ENCODE measurements around the gene CREM. TPM values are rescaled to one million over a fixed set of nuclear protein-coding genes. Genes with fewer than 3 reads are reported as not detected.
A peak's percentile ranks its signal among the peaks of the same experiment; 100 is the strongest.

Gene CREM
- total and polyA plus RNA-seq, 12 donors = 37.8 to 91.7 (median 57.6) TPM

DNA sequence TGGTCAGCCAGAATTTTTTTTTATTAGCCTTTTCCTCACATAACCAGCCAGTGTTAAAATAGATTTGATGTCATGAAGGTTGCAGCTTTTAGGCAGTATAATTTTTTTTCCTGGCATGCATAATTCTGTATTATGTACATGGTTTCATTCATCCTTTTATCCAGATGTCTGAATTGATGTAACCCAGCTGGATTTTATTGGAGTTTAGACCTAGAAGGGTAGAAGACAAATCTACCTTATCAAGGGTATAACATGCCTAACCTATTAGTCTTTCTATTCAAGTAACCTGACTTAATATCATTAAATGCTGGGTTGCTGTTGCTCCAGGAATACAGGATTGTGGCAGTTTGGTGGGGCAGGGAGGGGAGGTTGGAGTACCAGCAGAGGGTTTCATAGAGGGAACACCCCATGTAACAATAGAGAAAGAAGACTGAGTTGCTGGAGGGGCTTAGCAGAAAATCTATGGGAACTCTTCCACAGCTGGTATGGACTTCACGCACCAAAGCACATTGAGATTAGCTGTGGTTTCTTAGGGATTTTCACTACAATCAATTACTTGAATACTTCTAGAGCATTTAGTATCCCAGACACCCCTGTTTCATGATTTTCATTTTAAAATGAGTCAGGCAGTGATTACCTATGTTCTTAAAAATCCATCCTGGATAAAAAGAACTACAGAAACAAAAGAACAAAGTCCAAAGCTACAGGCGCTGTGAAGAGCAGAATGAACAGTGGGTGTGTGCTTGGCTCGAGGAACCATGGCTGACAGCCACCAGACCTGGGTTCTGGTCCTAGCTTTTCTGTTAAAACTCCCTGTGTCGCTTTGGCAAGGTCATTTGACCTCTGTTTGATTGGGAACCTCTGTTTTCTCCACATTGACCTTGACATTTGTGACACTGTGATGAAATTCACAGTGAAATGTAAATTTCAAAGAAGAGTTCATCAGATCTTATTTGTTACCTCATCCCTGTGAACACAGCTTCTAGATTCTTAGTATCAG lies 93.5 kb downstream of the CREM start:
- Histone ChIP-seq H3K27ac (no peak overlapping the region), H3K9me3 (no peaks in the 10 kb centered on the region), H3K4me3 (no peak overlapping the region), H3K27me3 (no peaks in the 10 kb centered on the region), H3K36me3 (no peaks in the 10 kb centered on the region), H3K4me1 (peaks cover 3 to 33% (median 28%) of the 10 kb centered on the region in 9 donors)
- intact Hi-C loops (cut with DNase I) = loop anchor here in 7 of 10 donors (2.0 to 10.0 kb wide), 4 partner anchors 98 to 228 kb away; no protein-coding TSS in a partner anchor
- TF ChIP-seq CTCF (IDR thresholded peaks at IDR 0.05) = no peak
- no peak for ATAC-seq
- no peak for DNase-seq
- WGBS, 2 donors = 83 to 84% methylated on average over 4 of the region's 4 CpGs

DNA sequence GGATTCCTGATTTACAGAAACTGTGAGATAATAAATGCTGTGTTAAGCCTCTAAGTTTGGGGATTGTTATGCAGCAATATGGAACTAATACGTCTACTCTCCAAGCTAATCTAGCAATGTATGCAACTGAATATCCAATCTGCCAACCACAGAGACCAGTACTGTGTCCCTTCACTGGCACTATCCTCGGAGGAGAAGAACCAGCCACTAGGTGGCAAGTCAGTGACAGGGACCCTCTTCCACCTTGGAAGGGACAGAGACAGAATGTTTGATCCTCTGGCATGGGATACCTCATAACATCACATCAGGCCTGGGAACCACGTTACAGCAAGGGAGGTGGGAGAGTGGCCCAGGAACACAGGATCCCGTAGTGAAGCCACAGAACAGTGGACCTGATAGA lies 96.4 kb downstream of the CREM start:
- Histone ChIP-seq H3K36me3 (no peaks in the 10 kb centered on the region), H3K4me3 (no peak overlapping the region), H3K27me3 (no peaks in the 10 kb centered on the region), H3K9me3 (no peaks in the 10 kb centered on the region), H3K4me1 (peaks cover under 1 to 9% (median 4%) of the 10 kb centered on the region in 9 donors), H3K27ac (no peak overlapping the region)
- no peak for TF ChIP-seq CTCF (IDR thresholded peaks at IDR 0.05)
- intact Hi-C loops (cut with DNase I) = no loop called here
- DNase-seq (no peak), ATAC-seq (no peak)
- 92 to 93% methylated on average over 4 of the region's 4 CpGs for WGBS, 2 donors

DNA sequence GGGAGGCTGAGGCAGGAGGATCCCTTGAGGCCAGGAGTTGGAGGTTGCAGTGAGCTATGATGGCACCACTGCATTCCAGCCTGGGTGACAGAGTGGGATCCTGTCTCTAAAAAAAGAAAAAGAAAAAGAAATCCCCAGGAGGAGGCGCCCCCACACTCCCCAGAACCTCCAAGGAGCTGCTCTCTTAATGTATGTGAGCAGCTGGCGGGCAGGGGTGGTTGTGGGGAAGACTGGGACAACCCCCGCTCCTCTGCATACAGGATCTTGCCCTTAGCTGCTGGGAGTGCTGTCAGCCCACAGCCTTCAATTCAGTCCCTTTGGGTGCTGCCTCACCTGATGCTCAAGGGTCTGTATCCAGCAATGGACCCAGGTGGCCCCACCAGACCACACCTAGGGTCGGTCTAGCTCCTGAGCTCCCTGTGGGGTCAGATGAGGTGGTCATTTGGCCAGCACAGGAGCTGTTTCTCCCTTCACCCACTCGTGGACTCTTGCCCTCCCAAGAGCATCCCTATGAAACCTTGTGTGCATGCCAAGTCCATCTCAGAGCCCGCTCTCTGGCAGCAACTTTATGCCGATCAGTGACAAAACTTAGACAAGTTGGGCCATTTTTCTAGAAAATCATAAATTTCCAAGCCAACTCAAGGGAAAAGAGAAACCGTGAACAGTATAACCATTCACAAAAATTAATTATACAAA lies 97.5 kb downstream of the CREM start:
- no peak for TF ChIP-seq CTCF (IDR thresholded peaks at IDR 0.05)
- Histone ChIP-seq H3K4me1 (no peaks in the 10 kb centered on the region), H3K9me3 (no peaks in the 10 kb centered on the region), H3K27ac (peak overlapping the region in 1 of 10 donors; percentile 59), H3K4me3 (no peak overlapping the region), H3K27me3 (no peaks in the 10 kb centered on the region), H3K36me3 (no peaks in the 10 kb centered on the region)
- peak in 2 of 8 donors; percentile 9 to 46 for ATAC-seq
- DNase-seq = no peak
- 92 to 94% methylated on average over 8 of the region's 8 CpGs for WGBS, 2 donors
- intact Hi-C loops (cut with DNase I) = no loop called here

DNA sequence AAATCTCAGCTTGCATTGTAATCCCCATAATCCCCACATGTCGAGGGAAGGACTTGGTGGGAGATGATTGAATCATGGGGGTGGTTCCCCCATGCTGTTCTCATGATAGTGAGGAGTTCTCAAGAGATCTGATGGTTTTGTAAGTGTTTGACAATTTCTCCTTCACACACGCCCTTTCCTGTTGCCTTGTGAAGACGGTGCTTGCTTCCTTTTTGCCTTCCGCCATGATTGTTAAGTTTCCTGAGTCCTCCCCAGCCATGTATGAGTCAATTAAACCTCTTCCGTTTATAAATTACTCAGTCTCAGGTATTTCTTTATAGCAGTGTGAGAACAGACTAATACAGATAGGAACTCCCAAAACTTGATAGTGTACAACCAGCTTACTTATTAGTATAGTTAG lies 98.6 kb downstream of the CREM start:
- ATAC-seq (peak in 5 of 8 donors; percentile 42 to 78 (median 65)), DNase-seq (no peak)
- no peak overlapping the region for H3K4me3 ChIP-seq
- peak overlapping the region in 3 of 10 donors; percentile 5 to 59 (median 41) for H3K27ac ChIP-seq
- 45 to 61% methylated on average over 5 of the region's 5 CpGs for WGBS, 2 donors
- intact Hi-C loops (cut with DNase I) = no loop called here
- H3K36me3 ChIP-seq = no peaks in the 10 kb centered on the region
- no peaks in the 10 kb centered on the region for H3K4me1 ChIP-seq
- TF ChIP-seq CTCF (IDR thresholded peaks at IDR 0.05) = no peak
- H3K27me3 ChIP-seq = no peaks in the 10 kb centered on the region
- H3K9me3 ChIP-seq = no peaks in the 10 kb centered on the region

Data from heart right ventricle (tissue), 16 donors.